ENCODE results near the gene FBXW8. TPM values are rescaled to one million over a fixed set of nuclear protein-coding genes. Genes with fewer than 3 reads are reported as not detected.

The FBXW8 gene
- total RNA-seq, 1 experiment from 2014 or later, result 24.2 TPM

GRCh38 chr12:116969615-116970585 is 59.1 kb downstream of the FBXW8 start:
- intact Hi-C loops (cut with micrococcal nuclease), result no loop called here
- no peaks in the 10 kb centered on the region for H3K9me3 Mint-ChIP-seq (ENCODE audit: unreplicated experiment)
- H3K27ac Mint-ChIP-seq (ENCODE audit: low read depth, unreplicated experiment), result no peak overlapping the region
- ChIA-PET CTCF (interaction anchor here (0.6 to 0.9 kb wide), 2 partner anchors 22 to 266 kb away, joined by 3 to 4 read pairs; no protein-coding TSS in a partner anchor), POLR2A (no interaction called here)
- TF ChIP-seq, protein P1, sequence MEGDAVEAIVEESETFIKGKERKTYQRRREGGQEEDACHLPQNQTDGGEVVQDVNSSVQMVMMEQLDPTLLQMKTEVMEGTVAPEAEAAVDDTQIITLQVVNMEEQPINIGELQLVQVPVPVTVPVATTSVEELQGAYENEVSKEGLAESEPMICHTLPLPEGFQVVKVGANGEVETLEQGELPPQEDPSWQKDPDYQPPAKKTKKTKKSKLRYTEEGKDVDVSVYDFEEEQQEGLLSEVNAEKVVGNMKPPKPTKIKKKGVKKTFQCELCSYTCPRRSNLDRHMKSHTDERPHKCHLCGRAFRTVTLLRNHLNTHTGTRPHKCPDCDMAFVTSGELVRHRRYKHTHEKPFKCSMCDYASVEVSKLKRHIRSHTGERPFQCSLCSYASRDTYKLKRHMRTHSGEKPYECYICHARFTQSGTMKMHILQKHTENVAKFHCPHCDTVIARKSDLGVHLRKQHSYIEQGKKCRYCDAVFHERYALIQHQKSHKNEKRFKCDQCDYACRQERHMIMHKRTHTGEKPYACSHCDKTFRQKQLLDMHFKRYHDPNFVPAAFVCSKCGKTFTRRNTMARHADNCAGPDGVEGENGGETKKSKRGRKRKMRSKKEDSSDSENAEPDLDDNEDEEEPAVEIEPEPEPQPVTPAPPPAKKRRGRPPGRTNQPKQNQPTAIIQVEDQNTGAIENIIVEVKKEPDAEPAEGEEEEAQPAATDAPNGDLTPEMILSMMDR (IDR thresholded peaks at IDR 0.05; ENCODE audit: unreplicated experiment), result no peak
- H3K4me3 Mint-ChIP-seq (ENCODE audit: unreplicated experiment), result no peak overlapping the region
- no peaks in the 10 kb centered on the region for H3K27me3 Mint-ChIP-seq (ENCODE audit: insufficient read depth, unreplicated experiment)
- H3K4me1 Mint-ChIP-seq (ENCODE audit: insufficient read depth, unreplicated experiment), result no peaks in the 10 kb centered on the region
- DNase-seq (ENCODE audit: unreplicated experiment), result no peak
- peaks cover 71% of the 10 kb centered on the region for H3K36me3 Mint-ChIP-seq (ENCODE audit: insufficient read depth, unreplicated experiment)
- BruUV-seq (replicated peaks), result no TSS peak

- no peak overlapping the region for H3K4me3 Mint-ChIP-seq (ENCODE audit: unreplicated experiment)
- no peaks in the 10 kb centered on the region for H3K27me3 Mint-ChIP-seq (ENCODE audit: insufficient read depth, unreplicated experiment)
- CTCF ChIA-PET, result interaction anchor here (0.7 kb wide), 1 partner anchor 838 kb away, joined by 3 read pairs; no protein-coding TSS in a partner anchor
- no TSS peak for BruUV-seq (replicated peaks)
- no peak for DNase-seq (ENCODE audit: unreplicated experiment)
- H3K27ac Mint-ChIP-seq (ENCODE audit: low read depth, unreplicated experiment), result no peak overlapping the region
- no peaks in the 10 kb centered on the region for H3K9me3 Mint-ChIP-seq (ENCODE audit: unreplicated experiment)
- intact Hi-C loops (cut with micrococcal nuclease), result no loop called here
- POLR2A ChIA-PET, result interaction anchor here (0.6 to 0.7 kb wide), 2 partner anchors 106 to 167 kb away, joined by 3 read pairs; no protein-coding TSS in a partner anchor
- H3K4me1 Mint-ChIP-seq (ENCODE audit: insufficient read depth, unreplicated experiment), result no peaks in the 10 kb centered on the region
- TF ChIP-seq, protein P1 (IDR thresholded peaks at IDR 0.05; ENCODE audit: unreplicated experiment), result no peak
- H3K36me3 Mint-ChIP-seq (ENCODE audit: insufficient read depth, unreplicated experiment), result peaks cover 62% of the 10 kb centered on the region
These were observed 60.5 kb downstream of the FBXW8 start for GRCh38 chr12:116971222-116971621.

DNA sequence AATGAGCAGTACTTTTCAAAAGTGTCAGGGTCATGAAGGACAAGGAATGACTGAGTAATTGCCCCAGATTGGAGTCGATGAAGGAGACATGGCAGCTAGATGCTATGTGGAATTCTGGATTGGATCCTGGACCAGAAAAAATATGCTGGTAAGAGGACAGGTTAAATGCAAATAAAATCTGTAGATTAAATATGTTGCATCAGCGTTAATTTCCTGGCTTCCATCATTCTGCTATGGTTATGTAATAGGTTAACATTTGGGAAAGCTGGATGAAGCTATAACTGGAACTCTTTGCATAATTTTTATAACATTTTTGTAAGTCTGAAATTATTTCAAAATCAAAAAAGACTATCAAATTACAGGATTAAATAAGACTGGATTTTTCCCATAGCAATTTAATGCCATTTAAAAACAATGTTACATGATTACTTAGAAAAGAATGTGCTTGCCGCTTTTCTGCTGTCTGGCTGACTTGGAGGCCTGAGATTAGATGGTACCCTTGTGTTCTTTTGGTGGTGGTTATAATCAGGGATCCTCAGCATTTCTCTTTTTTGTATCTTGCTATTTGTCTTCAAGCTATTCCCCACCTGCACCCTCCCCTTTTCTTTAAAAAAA is 65.1 kb downstream of the FBXW8 start:
- no peaks in the 10 kb centered on the region for H3K9me3 Mint-ChIP-seq (ENCODE audit: unreplicated experiment)
- TF ChIP-seq, protein P1 (IDR thresholded peaks at IDR 0.05; ENCODE audit: unreplicated experiment), result no peak
- peaks cover 32% of the 10 kb centered on the region for H3K36me3 Mint-ChIP-seq (ENCODE audit: insufficient read depth, unreplicated experiment)
- no TSS peak for BruUV-seq (replicated peaks)
- peak; percentile 0 for DNase-seq (ENCODE audit: unreplicated experiment)
- H3K27me3 Mint-ChIP-seq (ENCODE audit: insufficient read depth, unreplicated experiment), result no peaks in the 10 kb centered on the region
- H3K27ac Mint-ChIP-seq (ENCODE audit: low read depth, unreplicated experiment), result no peak overlapping the region
- no peaks in the 10 kb centered on the region for H3K4me1 Mint-ChIP-seq (ENCODE audit: insufficient read depth, unreplicated experiment)
- ChIA-PET CTCF (no interaction called here), POLR2A (interaction anchor here (0.6 kb wide), 1 partner anchor 157 kb away, joined by 3 read pairs; no protein-coding TSS in a partner anchor)
- no peak overlapping the region for H3K4me3 Mint-ChIP-seq (ENCODE audit: unreplicated experiment)
- intact Hi-C loops (cut with micrococcal nuclease), result no loop called here

Data from MCF 10A (cell line).